Hepatic stellate cell (primary cell): ENCODE measurements around the gene SORL1.

Experiments used
- DNase-seq: peaks from one replicate; pipeline ENCODE4 v3.0.0; 2011; ENCODE audit warnings: low spot score

The SORL1 gene

GRCh38 chr11:121656328-121657090 is 204.4 kb downstream of the SORL1 start:
- no peak for DNase-seq

GRCh38 chr11:121657146-121657545 is 205.0 kb downstream of the SORL1 start:
- DNase-seq: no peak

GRCh38 chr11:121659811-121660210 is 207.7 kb downstream of the SORL1 start:
- DNase-seq: no peak

GRCh38 chr11:121661880-121662486 is 209.9 kb downstream of the SORL1 start:
- DNase-seq: peak; percentile 63

GRCh38 chr11:121664144-121664543 is 212.0 kb downstream of the SORL1 start:
- DNase-seq: no peak

- DNase-seq: no peak
Measured at GRCh38 chr11:121665206-121665838, 213.2 kb downstream of the SORL1 start.

- DNase-seq: no peak
Measured at GRCh38 chr11:121667836-121668235, 215.7 kb downstream of the SORL1 start.

- DNase-seq: no peak
Measured at GRCh38 chr11:121669422-121669821, 217.3 kb downstream of the SORL1 start.

GRCh38 chr11:121670266-121670665 is 218.2 kb downstream of the SORL1 start:
- no peak for DNase-seq

- DNase-seq: no peak
Measured at GRCh38 chr11:121670805-121671282, 218.7 kb downstream of the SORL1 start.

GRCh38 chr11:121671283-121672168 is 219.4 kb downstream of the SORL1 start:
- no peak for DNase-seq

- DNase-seq: no peak
Measured at GRCh38 chr11:121672630-121673487, 220.7 kb downstream of the SORL1 start.

- DNase-seq: peak; percentile 23
Measured at GRCh38 chr11:121681550-121682268, 229.6 kb downstream of the SORL1 start.
